CMK (cell line): ENCODE results near the gene N4BP2.
"Not testable (repeated sequence)": the region's sequence is repeated elsewhere in the genome, so short reads cannot be mapped to it uniquely, and the experiment has no call there.

ENCODE experiments used
- DNase-seq: peaks from one replicate; pipeline ENCODE4 v3.0.0-alpha.2; 2010; ENCODE audit warnings: low read depth

N4BP2 gene

DNA sequence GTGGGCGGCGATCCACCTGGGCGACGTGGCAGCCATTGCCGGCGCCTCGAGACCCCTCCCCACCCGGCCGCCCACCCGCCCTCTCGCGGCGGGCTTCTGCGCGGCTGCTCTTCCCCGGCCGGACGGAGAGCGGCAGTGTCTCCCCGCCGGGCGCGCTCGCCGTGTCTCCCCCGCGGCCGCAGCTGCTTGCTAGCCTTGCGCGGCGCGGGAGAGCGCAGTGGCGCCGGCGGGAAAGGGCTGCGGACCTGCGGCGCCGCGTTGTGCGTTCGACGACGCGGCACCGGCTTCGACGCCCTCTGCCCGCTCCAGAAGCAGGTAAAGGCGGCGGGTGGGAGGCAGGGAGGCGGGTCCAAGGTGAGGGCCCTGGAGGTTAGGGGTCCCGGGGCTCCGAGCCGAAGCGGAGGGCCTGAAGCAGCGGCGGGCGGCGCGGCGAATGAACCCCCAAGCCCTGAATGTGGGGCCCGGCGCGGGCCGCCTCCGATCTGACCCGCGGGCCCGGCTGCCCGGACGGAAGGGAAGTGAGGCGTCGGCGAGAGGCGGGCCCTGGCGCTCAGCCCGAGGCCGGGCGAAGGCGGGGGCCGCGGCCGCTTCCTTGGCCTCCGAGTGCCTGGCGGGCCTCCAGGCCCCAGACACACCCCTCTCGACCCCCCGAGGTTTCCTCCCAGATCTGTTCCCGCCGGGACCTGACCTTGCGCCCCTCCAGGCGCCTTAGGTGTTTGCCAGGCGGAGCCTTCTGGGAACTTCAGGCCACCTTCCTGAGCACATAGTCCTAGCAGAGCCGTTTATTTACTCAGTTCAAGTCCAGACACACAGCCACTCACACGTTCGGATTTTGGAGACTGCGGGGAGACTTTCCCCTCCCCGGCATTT, at the start of gene N4BP2:
Gene N4BP2, plus strand, starts transcription at position 135 of the 870 bp plus-strand sequence. CDS start 40,491 bp downstream, outside the sequence.
- peak; percentile 58 for DNase-seq

DNA sequence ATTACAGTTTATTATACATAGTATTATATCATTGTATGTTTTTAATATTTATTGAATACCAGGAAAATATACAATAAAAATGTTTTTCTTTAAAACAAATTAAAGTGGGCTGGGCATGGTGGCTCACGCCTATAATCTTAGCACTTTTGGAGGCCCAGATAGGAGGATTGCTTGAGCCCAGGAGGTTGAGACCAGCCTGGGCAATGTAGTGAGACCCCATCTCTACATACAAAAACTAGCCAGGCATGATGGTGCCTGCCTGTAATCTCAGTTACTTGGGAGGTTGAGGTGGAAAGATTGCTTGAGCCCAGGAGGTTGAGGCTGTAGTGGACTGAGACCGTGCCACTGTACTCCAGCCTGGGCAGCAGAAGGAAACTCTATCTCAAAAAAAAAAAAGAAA, 40.6 kb upstream of the N4BP2 start:
- no peak for DNase-seq

DNA sequence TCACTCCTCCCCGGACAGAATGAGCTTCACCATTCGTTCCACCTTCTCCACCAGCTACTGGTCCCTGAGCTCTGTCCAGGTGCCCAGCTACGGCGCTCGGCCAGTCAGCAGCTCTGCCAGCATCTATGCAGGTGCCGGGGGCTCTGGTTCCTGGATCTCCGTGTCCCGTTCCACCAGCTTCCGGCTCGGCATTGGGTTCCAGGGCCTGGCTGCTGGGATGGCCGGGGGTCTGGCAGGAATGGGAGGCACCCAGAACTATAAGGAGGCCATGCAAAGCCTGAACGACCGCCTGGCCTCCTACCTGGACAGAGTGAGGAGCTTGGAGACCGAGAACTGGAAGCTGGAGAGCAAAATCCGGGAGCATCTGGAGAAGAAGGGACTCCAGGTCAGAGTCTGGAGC, 36.4 kb upstream of the N4BP2 start:
- no peak for DNase-seq

DNA sequence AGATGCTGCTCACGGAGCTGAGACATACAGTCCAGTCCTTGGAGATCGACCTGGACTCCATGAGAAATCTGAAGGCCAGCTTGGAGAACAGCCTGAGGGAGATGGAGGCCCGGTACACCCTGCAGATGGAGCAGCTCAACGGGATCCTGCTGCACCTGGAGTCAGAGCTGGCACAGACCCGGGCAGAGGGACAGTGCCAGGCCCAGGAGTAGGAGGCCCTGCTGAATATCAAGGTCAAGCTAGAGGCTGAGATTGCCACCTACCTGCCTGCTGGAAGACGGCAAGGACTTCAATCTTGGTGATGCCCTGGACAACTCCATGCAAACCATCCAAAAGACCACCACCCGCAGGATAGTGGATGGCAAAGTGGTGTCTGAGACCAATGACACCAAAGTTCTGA, 35.5 kb upstream of the N4BP2 start:
- not testable (repeated sequence) for DNase-seq

DNA sequence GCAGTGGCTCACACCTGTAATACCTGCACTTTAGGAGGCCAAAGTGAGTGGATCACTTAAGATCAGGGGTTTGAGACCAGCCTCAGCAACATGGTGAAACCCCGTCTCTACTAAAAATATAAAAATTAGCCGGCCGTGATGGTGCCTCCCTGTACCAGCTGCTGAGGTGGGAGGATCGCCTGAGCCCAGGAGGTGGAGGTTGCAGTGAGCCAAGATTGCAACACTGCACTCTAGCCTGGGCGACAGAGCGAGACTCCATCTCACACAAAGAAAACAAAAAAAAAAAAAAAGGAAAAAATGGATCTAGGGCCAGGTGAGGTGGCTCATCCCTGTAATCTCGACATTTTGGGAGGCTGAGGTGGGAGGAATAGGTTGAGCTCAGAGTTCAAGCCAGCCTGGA, 32.6 kb upstream of the N4BP2 start:
- DNase-seq, result not testable (repeated sequence)

DNA sequence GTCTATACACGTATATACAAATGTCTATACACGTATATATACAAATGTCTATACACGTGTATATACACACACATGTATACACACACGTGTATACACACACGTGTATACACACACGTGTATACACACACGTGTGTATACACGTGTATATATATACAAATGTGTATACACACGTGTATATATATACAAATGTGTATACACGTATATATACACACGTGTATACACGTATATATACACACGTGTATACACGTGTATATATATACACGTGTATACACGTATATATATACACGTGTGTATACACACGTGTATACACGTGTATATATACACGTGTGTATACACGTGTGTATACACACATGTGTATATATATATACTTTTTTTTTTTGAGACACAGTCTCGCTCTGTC, 23.9 kb upstream of the N4BP2 start:
- DNase-seq, result no peak

DNA sequence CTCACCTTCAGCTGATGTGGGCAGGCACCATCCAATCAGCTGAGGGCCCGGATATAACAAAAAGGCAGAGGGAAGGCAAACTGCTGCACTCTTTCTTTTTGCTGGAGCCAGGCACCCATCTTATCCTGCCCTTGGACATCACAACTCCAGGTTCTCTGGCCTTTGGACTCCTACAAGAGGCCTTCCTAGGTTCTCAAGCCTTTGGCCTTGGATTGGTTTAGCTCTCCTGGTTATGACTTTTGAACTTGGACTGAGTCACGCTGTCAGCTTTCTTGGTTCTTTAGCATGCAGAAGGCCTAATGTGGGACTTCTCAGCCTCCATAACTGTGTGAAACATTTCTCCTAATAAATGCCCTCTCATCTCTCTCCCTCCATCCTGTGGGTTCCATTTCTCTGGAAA, 23.0 kb upstream of the N4BP2 start:
- no peak for DNase-seq

DNA sequence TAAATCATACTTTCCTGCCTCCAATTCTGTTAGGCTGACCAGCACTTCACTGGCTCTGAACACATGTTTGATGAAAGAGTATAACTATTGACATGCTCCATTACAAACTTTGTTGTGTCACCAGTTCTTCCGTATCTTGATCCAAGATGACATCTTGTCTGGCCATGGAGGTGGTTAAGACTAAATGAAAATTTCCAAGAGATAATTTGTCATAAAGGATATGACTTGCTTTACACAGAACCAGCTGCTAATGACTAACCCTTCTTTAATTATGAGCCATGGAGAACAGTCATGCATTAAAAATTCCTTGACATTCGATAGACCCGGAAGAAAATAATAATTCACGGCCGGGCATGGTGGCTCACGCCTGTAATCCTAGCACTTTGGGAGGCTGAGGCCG, 17.7 kb upstream of the N4BP2 start:
- DNase-seq, result no peak

DNA sequence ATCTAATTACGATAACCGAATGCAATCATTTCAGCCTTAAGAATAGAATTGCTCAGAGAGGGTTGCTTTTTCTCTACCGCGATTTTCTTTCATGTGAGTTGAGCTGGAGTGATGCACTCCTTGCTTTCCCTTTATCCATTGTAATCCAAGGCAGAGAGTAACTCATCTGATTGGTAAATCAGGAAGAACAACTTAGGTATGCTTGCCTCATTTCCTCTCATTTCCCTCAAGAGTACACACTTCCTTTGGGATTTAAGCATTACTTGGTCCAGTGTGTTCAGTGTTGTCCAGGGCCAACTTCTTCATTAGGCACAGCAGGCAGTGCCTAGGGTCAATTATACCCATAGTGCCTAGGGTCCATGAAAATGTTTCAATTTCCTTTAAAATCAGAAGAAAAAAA, 15.7 kb upstream of the N4BP2 start:
- no peak for DNase-seq

DNA sequence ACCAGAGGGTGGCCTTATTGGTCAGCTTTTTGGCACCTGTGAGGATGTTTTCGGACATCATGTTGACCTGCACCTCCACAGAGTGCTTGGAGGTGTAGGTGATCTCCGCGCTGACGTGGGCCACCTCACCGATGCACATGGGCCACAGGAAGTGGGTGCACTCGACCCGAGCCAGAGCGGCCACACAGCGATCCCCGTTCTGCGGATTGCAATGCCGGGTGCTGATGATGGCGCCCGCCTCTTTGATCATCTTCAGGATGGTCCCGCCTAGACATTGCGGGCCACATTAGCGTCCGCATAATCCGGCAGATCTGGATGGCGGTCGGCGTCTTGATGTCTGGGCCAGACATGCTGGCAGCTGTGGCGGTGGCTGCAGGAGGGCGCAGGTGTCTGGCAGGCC, 12.9 kb upstream of the N4BP2 start:
- DNase-seq, result no peak

DNA sequence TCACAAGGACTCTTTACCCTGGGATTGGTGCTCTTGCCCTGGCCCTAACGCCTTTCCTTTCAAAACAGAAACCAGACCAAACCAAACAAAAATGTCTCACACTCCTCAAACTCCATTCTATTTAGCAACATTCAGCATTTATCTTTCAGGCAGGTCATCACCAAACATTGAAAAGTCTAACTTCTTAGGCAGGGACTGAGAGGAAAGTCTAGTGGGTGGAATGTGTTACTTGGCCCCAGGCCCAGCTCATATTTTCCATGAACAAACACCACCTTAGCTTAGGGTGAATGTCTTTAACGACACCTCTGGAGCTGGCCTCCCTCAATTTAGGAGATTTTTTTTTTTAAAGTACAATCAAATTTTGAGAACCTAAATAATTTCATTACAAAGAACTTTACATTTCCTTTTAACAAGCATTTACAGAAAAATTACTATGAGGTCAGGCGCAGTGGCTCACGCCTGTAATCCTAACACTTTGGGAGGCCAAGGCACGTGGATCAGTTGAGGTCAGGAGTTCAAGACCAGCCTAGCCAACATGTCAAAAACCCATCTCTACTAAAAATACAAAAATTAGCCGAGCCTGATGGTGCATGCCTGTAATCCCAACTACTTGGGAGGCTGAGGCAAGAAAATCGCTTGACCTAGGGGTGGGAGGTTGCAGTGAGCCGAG, 10.2 kb upstream of the N4BP2 start:
- no peak for DNase-seq

DNA sequence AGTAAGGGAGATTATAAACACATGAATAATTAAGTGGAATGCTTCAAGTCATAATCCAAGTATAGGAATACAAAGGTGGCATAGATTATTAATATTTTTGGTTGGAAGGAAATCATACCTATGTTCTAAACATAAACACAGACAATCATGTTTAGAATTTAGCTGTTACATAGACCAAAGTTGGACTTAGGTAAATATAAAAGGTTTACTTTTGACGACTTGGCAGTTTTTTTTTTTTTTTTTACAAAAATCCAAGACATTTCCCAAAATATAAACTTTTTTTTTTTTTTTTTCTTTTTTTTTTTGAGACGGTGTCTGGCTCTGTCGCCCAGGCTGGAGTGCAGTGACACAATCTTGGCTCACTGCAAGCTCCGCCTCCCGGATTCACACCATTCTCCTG, 3.5 kb upstream of the N4BP2 start:
- DNase-seq, result no peak

DNA sequence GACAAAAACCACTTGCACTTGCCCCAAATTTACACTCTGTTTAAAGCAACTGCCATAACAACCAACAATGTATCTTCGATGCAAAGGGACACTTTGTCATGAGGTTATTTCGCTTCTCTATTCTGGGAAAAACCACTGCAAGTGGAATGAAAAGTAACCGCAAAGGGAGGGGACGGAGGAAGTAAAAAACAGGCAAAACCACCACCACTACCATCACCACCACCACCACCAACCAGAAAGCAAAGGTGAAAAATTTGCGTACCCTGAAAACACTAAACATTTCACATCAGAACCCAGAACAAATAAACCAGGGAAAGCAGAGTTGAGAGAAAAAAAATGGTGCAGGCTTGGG, 1.2 kb upstream of the N4BP2 start:
- peak; percentile 11 for DNase-seq

DNA sequence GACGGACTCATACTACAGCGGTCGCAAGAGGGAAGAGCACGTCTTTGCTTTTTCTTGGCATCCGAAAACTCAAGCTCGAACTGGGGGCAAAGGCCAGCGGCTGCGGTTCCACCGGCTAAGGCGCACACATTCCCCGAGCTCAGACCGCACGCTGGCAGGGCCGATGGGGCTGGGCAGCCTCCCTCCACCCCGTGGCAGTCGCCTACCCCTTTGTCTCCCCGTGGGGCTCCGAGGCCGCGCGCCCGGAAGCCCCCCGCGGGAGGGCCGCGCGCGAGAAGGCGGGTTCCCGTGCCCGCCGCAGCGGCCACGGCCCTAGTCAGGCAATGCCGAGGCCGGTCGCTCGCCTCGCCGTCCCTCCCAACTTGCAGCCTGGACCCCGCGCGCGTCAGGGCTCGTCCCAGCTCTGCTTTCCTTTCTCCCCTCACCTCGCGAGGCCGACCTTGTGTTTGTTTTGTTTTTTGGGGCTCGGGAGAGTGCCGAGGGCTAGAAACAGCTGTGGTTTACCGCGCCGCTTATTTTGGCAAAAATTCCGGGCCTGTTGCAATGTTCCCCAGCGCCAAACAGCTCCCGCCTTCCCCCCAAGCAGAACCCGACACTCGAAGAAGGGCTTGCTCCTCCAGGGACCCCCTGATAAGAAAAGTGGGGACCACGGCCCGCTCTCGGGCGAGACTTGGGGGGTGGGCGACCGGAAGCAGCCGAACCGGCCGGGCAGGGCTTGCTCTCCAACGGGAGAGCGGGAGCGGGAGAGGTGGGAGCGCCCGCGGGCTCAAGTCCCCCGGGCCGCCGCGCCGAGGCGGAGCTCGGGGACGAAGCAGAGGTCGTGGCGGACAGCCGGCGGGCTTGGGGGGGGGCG, 561 bp upstream of the N4BP2 start:
- peak; percentile 45 for DNase-seq

DNA sequence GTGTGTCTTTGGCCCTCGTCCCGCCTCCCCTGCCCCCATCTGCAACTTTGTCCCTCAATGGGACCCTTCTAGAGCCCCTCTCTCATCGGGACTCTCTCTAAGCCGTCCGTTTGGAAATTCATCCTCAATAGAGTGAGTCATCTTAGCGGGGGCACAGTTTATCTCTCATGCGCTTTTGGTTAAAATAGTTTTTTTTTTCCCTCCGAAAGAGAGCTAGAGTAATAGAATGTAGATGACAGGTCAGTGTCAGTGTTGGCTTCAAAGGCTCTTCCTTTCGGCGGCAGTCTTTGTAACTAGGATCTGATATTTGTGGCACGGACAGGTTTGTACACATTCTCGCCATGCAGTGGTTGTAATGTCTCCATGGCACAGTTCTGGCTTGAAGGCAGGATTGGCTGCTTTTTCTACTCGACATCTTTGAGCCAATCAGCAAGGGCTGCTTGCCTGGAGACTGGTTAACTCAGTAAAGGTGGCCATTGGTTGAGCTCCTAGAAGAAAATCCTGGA, 989 bp downstream of the N4BP2 start:
- DNase-seq, result peak; percentile 37

DNA sequence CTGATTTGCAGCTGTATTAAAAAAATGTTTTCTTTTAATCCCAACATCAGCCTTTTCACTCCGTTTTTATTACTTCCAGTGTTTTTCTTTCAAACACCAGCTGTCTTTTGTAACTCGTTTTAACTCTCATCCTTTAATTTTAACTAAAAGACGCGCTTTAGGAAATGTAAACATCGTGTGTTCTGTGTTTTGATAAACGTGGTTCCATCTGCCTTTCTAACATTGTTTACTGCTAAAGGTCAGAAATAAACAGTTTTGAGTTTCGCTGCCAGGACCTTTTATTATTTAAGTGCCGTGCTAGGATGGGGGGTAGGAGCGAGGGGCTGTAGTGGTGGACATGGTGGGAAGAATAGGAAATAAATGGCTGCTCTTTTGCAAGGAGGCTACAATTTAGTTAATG, 1.5 kb downstream of the N4BP2 start:
- DNase-seq, result no peak

DNA sequence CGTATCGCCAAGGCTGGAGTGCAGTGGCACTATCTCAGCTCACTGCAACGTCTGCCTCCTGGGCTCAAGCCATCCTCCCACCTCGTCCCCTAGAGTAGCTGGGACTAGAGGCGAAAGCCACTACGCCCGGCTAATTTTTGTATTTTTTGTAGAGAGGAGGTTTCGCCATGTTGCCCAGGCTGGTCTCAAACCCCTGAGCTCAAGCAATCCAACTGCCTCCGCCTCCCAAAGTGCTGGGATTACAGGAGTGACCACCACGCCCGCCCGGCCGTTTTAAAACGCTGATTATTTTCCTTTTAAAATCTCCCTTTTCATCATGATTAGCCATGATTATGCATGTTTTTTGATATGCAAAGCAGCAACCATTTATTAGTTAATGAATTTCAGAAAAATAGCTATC, 2.2 kb downstream of the N4BP2 start:
- no peak for DNase-seq

DNA sequence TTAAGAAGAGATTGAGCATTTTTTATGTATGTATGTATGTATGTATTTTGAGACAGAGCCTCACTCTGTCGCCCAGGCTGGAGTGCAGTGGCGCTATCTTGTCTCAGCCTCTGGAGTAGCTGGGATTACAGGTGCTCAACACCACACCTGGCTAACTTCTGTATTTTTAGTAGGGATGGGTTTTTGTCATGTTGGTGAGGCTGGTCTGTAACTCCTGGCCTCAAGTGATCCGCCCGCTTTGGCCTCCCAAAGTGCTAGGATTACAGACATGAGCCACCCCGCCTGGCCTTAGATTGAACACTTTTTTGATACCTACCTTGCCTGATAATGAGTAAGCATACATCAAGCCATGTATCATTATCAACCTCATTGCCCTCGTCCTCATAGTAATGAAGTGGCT, 2.7 kb downstream of the N4BP2 start:
- no peak for DNase-seq

DNA sequence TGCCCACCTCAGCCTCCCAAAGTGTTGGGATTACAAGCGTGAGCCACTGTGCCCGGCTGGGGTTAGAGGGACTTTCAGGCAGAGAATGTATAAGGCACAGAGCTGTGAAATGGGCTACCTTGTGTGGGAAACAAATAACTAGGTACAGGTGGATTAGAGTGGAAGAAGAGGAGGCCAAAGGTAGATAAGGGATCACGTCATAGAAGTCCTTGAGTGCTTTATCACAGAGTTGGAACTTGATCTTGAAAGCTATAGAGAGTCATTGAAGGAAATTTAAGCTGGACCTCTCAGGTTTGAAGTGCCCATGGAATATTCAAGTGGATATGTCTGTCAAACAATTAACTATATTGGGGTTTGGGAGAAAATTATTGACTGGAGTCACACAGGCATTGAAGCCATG, 8.4 kb downstream of the N4BP2 start:
- no peak for DNase-seq

DNA sequence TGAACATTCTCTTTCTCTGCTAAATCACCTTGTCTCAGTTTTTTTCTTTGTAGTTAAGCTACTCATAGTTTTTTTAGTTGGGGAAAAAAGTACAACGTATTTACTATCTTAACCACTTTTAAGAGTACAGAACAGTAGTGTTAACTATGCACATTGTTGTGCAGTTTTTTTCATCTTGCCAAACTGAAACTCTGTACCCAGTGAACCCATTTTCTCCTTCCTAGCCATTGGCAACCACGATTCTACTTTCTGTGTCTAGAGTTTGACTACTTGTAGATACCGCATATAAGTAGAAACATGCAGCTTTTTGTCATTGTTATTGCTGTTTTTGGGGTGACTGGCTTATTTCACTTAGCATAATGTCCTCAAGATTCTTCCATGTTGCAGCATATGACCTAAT, 10.0 kb downstream of the N4BP2 start:
- no peak for DNase-seq

DNA sequence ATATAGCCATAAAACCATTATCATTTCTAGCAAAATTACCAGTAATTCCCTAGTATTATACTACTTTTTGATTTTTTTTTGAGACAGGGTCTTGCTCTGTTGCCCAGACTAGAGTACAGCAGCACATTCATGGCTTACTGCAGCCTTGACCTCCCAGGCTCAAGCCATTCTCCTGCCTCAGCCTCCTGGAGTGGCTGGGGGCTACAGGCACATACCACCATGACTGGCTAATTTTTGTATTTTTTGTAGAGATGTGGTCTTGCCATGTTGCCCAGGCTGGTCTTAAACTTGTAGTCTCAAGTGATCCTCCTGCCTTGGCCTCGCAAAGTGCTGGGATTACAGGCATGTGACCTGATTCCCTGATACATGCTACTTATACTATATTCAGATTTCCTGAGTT, 13.7 kb downstream of the N4BP2 start:
- no peak for DNase-seq

DNA sequence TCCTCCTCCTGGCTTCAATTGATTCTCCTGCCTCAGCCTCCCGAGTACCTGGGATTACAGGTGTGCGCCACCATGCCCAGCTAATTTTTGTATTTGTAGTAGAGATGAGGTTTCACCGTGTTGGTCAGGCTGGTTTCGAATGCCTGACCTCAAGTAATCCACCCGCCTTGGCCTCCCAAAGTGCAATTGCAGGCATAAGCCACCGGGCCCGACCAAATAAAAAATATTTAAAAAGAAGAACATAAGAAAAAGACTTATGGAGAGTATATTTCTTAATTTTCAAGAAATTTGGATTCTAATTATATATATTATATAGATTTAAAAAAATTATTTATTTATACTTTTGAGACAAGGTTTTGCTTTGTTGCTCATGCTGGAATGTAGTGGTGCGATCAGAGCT, 29.8 kb downstream of the N4BP2 start:
- DNase-seq, result no peak
